Ovary (tissue), 3 donors: ENCODE data around the gene PRDX5.

Experiments
- CTCF ChIP-seq, 3 donors: fragments of 450-650 bp in 2 of 3; fragments of 200-600 bp in 1 of 3; IDR thresholded peaks; one replicate each; pipeline versions ENCODE4 v1.5.1 to v1.8.0; 2016 to 2022; ENCODE audit warnings: antibody characterized with exemption in 3 of 3, mild to moderate bottlenecking in 1 of 3
- EP300 ChIP-seq: sonication (generic); formaldehyde crosslinking; IDR thresholded peaks from one replicate; pipeline ENCODE4 v1.6.1; 2017; ENCODE audit warnings: antibody characterized with exemption
- donor health status: DM: no; HTN: no; CAD: no.

- no peak for TF ChIP-seq CTCF (IDR thresholded peaks at IDR 0.05)
- TF ChIP-seq EP300, result no peak
These were observed 39.2 kb upstream of the PRDX5 start for GRCh38 chr11:64278576-64279190.
